Osteoblast (primary cell): Measurements from ENCODE around the gene KIF13A. TPM values are rescaled to one million over a fixed set of nuclear protein-coding genes. Genes with fewer than 3 reads are reported as not detected.
A peak's percentile ranks its signal among the peaks of the same experiment; 100 is the strongest.

ENCODE experiments used
- DNase-seq: peaks from one replicate; pipeline ENCODE4 v3.0.0; 2011; ENCODE audit warnings: low spot score, mixed read lengths; ENCODE audit not compliant: insufficient read length; ENCODE audit errors: missing footprints
- H2AFZ ChIP-seq: 2 replicates; pipeline ENCODE4 v1.6.0; 2011; ENCODE audit warnings: mild to moderate bottlenecking, low read length
- H3K27ac ChIP-seq: 2 replicates; pipeline ENCODE4 v1.5.1; 2011; ENCODE audit warnings: mild to moderate bottlenecking, low read depth, low read length, moderate library complexity
- H3K27me3 ChIP-seq: 2 replicates; pipeline ENCODE4 v1.6.0; 2012; ENCODE audit warnings: mild to moderate bottlenecking, control low read depth, inconsistent platforms, low read length, moderate library complexity; ENCODE audit not compliant: insufficient read depth
- H3K36me3 ChIP-seq: 2 replicates; pipeline ENCODE4 v1.5.1; 2011; ENCODE audit warnings: mild to moderate bottlenecking, low read length, control low read depth, moderate library complexity; ENCODE audit not compliant: insufficient read depth
- H3K4me1 ChIP-seq: 2 replicates; pipeline ENCODE4 v1.5.1; 2011; ENCODE audit warnings: mild to moderate bottlenecking, low read length, control low read depth, moderate library complexity; ENCODE audit not compliant: insufficient read depth
- H3K4me2 ChIP-seq: 2 replicates; pipeline ENCODE4 v1.6.0; 2011; ENCODE audit warnings: mild to moderate bottlenecking, low read length; ENCODE audit not compliant: insufficient read depth
- H3K4me3 ChIP-seq: fragments of 200-600 bp; sonication (generic); 3 replicates; pipeline ENCODE4 v1.5.1; 2012; ENCODE audit warnings: mild to moderate bottlenecking, low read length, inconsistent platforms; ENCODE audit not compliant: insufficient read depth
- H3K79me2 ChIP-seq: 2 replicates; pipeline ENCODE4 v1.6.0; 2012; ENCODE audit warnings: mild to moderate bottlenecking, low read length, control low read depth, inconsistent platforms; ENCODE audit not compliant: insufficient read depth
- H3K9me3 ChIP-seq: 2 replicates; pipeline ENCODE4 v1.5.1; 2011; ENCODE audit warnings: low read depth, low read length, control low read depth
- H4K20me1 ChIP-seq: 2 replicates; pipeline ENCODE4 v1.6.0; 2012; ENCODE audit warnings: mild to moderate bottlenecking, low read length, control low read depth; ENCODE audit not compliant: insufficient read depth
- total RNA-seq: library from RNA; depleted of rRNA; stranded (reverse); fragments of >200 nt; gene quantifications from 2 replicates; pipeline ENCODE4 v1.2.3, GENCODE V29; 2012
- TF ChIP-seq, protein P1 (sequence below): IDR thresholded peaks from 2 replicates; pipeline ENCODE4 v1.5.1; 2011; ENCODE audit warnings: mild to moderate bottlenecking, low read depth, low read length, moderate library complexity; ENCODE audit errors: extremely low read depth

The KIF13A gene
- total RNA-seq, 1 donor: 61.5 TPM

DNA sequence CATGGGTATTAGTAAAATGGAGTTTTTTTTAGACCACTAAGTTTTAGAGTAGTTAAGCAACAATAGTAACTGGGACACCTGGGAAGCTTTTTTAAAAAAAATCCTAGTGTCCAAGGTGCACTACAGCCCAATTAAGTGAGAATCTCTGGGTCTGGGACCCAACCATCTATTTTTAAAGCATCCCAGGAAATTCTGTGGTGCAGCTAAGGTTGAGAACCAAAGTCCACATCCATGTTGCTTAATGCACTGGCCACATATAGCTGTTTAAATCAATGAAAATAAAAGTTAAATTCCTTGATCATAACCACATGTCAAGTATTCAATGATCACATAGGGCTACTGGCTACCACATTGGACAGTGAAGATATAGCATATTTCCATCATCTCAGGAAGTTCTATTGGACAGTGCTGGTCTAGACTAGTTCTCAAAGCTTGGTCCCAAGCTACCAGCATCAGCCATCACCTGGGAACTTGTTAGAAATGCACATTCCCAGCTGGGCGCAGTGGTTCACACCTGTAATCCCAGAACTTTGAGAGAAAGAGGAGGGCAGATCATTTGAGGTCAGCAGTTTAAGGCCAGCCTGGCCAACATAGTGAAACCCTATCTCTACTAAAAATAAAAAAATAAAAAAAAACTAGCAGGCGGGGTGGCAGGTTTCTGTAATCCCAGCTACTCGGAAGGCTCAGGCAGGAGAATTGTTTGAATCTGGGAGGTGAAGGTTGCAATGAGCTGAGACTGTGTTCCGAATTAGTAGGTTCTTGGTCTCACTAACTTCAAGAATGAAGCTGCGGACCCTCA lies 12.7 kb downstream of the KIF13A start:
- H3K36me3 ChIP-seq: no peaks in the 10 kb centered on the region
- no peak overlapping the region for H3K4me2 ChIP-seq
- peaks cover 9% of the 10 kb centered on the region for H4K20me1 ChIP-seq
- peaks cover 18% of the 10 kb centered on the region for H3K4me1 ChIP-seq
- H3K4me3 ChIP-seq: no peak overlapping the region
- no peaks in the 10 kb centered on the region for H3K27me3 ChIP-seq
- H3K9me3 ChIP-seq: no peaks in the 10 kb centered on the region
- no peak for DNase-seq
- TF ChIP-seq, protein P1, sequence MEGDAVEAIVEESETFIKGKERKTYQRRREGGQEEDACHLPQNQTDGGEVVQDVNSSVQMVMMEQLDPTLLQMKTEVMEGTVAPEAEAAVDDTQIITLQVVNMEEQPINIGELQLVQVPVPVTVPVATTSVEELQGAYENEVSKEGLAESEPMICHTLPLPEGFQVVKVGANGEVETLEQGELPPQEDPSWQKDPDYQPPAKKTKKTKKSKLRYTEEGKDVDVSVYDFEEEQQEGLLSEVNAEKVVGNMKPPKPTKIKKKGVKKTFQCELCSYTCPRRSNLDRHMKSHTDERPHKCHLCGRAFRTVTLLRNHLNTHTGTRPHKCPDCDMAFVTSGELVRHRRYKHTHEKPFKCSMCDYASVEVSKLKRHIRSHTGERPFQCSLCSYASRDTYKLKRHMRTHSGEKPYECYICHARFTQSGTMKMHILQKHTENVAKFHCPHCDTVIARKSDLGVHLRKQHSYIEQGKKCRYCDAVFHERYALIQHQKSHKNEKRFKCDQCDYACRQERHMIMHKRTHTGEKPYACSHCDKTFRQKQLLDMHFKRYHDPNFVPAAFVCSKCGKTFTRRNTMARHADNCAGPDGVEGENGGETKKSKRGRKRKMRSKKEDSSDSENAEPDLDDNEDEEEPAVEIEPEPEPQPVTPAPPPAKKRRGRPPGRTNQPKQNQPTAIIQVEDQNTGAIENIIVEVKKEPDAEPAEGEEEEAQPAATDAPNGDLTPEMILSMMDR: no peak
- H2AFZ ChIP-seq: no peak overlapping the region
- peaks cover 84% of the 10 kb centered on the region for H3K79me2 ChIP-seq
- no peak overlapping the region for H3K27ac ChIP-seq

- no peaks in the 10 kb centered on the region for H3K9me3 ChIP-seq
- peaks cover 12% of the 10 kb centered on the region for H4K20me1 ChIP-seq
- peaks cover 84% of the 10 kb centered on the region for H3K79me2 ChIP-seq
- no peak overlapping the region for H2AFZ ChIP-seq
- H3K36me3 ChIP-seq: no peaks in the 10 kb centered on the region
- TF ChIP-seq, protein P1: no peak
- no peak overlapping the region for H3K4me3 ChIP-seq
- no peak for DNase-seq
- peak overlapping the region; percentile 51 for H3K27ac ChIP-seq
- H3K27me3 ChIP-seq: no peaks in the 10 kb centered on the region
- no peak overlapping the region for H3K4me2 ChIP-seq
- peaks cover 29% of the 10 kb centered on the region for H3K4me1 ChIP-seq
These were observed 14.3 kb downstream of the KIF13A start for GRCh38 chr6:17972978-17973622.

DNA sequence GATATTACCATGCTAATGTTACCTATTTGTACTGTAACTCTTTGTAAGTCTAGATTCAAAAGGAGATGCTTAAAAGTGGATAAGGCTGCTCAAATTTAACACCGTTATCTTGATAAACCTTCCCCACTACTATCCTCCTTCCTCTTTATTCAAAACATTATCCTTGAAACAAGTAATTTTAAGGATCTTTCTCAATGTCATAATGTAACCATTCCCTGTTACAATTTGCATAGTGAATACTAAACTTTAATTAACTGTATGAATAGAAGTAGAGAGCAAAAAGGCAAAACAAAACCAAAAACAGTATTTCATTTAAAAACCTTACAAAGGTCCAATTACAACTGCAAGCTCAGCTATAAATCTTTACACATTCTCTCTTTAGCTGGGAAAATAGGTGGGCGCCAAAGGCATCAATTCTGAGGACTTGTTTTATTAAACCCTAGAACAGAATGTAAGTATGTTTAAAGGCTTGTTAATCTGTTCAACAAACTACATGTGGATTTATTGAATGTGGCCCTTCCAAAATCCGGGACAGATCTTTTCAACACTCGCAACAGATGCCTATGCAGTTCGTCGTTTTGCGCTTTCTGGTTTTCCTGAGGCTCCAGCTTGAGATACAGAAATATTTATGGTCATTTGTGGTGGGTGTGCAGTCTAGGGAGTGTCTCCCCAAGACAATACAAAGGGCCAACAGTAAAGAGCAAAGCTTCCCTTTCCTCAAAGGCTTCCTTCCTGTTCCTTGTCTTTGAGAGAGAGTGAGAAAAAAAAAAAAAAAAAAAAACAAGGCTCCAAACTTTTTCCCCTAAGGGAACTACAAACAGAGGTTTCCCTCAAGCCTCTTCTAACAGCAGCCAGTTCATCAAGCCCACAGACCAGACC lies 15.1 kb downstream of the KIF13A start:
- TF ChIP-seq, protein P1: no peak
- Histone ChIP-seq H3K4me1 (peaks cover 37% of the 10 kb centered on the region), H3K27ac (peak overlapping the region; percentile 73)

More for the DNA sequence above, 15.1 kb downstream of the KIF13A start:
- H3K4me3 ChIP-seq: no peak overlapping the region
- peaks cover 16% of the 10 kb centered on the region for H4K20me1 ChIP-seq
- no peaks in the 10 kb centered on the region for H3K27me3 ChIP-seq
- H3K4me2 ChIP-seq: peak overlapping the region; percentile 5
- no peak for DNase-seq
- H3K9me3 ChIP-seq: no peaks in the 10 kb centered on the region
- H2AFZ ChIP-seq: no peak overlapping the region
- H3K36me3 ChIP-seq: no peaks in the 10 kb centered on the region
- H3K79me2 ChIP-seq: peaks cover 86% of the 10 kb centered on the region
